ENCODE results near the gene RGS1.

The RGS1 gene

GRCh38 chr1:192581131-192581927 lies 5.8 kb downstream of the RGS1 start:
- H3K4me1 Mint-ChIP-seq (ENCODE audit: low read depth), result peaks cover 26% of the 10 kb centered on the region
- H3K27ac Mint-ChIP-seq, result no peak overlapping the region
- H3K4me3 Mint-ChIP-seq, result no peak overlapping the region
- H3K27me3 Mint-ChIP-seq (ENCODE audit: low read depth), result peaks cover 2% of the 10 kb centered on the region
- H3K36me3 Mint-ChIP-seq (ENCODE audit: low read depth), result peaks cover 31% of the 10 kb centered on the region
- no peaks in the 10 kb centered on the region for H3K9me3 Mint-ChIP-seq
- no peak for DNase-seq (ENCODE audit: low spot score)

- Mint-ChIP-seq H3K4me3 (no peak overlapping the region), H3K36me3 (ENCODE audit: low read depth) (peaks cover 4% of the 10 kb centered on the region), H3K9me3 (no peaks in the 10 kb centered on the region), H3K27me3 (ENCODE audit: low read depth) (peaks cover 13% of the 10 kb centered on the region), H3K27ac (no peak overlapping the region), H3K4me1 (ENCODE audit: low read depth) (peaks cover 5% of the 10 kb centered on the region)
- DNase-seq (ENCODE audit: low spot score), result no peak
These were observed 9.3 kb downstream of the RGS1 start for GRCh38 chr1:192584866-192585265.

DNA sequence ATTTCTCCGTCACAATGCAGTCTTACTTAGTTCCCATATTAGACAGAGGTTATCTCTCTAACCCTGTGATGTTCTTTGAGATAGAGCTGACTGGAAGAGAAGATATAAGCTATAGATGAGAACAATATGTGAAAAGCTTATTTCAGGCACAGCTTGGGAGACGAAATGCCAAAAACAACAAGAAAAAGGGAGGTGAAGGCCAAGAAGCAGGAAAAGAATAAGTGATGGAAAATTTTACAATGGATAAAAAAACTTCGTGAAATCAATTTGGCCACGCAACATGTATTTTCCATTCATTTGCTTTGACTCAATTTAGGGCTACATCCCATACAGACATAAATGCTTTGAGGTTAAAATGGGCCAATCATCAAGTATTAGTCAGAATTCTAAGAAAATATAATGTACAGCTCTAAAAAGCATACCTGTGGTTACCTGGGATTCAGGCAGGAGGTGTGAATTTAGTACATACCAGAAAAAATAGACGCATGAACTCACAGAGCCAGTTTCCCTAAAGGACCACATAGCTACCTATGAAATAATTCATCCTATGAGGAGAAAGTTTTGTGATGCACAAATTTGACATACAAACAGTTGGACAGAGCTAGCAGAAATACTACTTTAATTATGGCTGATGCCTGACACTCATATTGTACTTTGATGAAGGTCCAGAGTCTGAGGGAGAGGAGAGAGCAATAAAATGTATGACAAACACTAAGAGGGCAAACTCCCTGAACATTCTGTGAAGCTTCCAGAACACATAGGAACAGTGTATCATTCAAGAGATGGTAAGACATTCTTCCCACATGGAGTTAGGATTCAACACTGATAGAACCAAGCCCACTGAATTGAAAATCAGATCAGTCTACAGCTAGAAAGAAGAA lies 12.1 kb downstream of the RGS1 start:
- Mint-ChIP-seq H3K36me3 (ENCODE audit: low read depth) (no peaks in the 10 kb centered on the region), H3K4me3 (no peak overlapping the region), H3K27ac (no peak overlapping the region), H3K4me1 (ENCODE audit: low read depth) (no peaks in the 10 kb centered on the region), H3K9me3 (no peaks in the 10 kb centered on the region), H3K27me3 (ENCODE audit: low read depth) (peaks cover 14% of the 10 kb centered on the region)
- DNase-seq (ENCODE audit: low spot score), result no peak

DNA sequence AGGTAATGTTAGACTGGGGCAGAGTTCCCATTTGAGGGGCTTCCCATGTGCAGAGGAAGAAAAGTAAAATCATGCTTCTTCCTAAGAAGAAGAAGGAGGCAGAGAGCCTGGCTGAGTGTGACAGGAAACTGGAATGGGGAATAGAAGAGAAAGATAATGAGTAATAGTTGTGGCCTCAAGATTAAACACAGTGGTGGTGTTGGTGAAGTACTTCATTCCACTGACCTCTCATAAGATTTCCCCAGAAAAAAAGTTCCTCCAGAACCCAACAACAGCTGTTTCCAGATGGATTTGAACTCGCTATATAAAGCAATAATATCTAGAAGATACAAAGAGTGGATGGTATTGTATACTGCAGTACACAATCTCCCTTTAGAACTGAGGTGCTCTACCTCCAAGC lies 13.0 kb downstream of the RGS1 start:
- Mint-ChIP-seq H3K36me3 (ENCODE audit: low read depth) (no peaks in the 10 kb centered on the region), H3K4me3 (no peak overlapping the region), H3K9me3 (no peaks in the 10 kb centered on the region), H3K27ac (no peak overlapping the region), H3K27me3 (ENCODE audit: low read depth) (peaks cover 14% of the 10 kb centered on the region), H3K4me1 (ENCODE audit: low read depth) (no peaks in the 10 kb centered on the region)
- DNase-seq (ENCODE audit: low spot score), result no peak

- H3K4me3 Mint-ChIP-seq, result no peak overlapping the region
- H3K36me3 Mint-ChIP-seq (ENCODE audit: low read depth), result no peaks in the 10 kb centered on the region
- no peak overlapping the region for H3K27ac Mint-ChIP-seq
- peaks cover 18% of the 10 kb centered on the region for H3K27me3 Mint-ChIP-seq (ENCODE audit: low read depth)
- no peak for DNase-seq (ENCODE audit: low spot score)
- H3K9me3 Mint-ChIP-seq, result no peaks in the 10 kb centered on the region
- no peaks in the 10 kb centered on the region for H3K4me1 Mint-ChIP-seq (ENCODE audit: low read depth)
These were observed 14.2 kb downstream of the RGS1 start for GRCh38 chr1:192589813-192590212.

- Mint-ChIP-seq H3K4me3 (no peak overlapping the region), H3K27ac (no peak overlapping the region), H3K9me3 (no peaks in the 10 kb centered on the region), H3K36me3 (ENCODE audit: low read depth) (no peaks in the 10 kb centered on the region), H3K4me1 (ENCODE audit: low read depth) (peaks cover 4% of the 10 kb centered on the region), H3K27me3 (ENCODE audit: low read depth) (peaks cover 27% of the 10 kb centered on the region)
- DNase-seq (ENCODE audit: low spot score), result no peak
These were observed 16.9 kb downstream of the RGS1 start for GRCh38 chr1:192592517-192592916.

DNA sequence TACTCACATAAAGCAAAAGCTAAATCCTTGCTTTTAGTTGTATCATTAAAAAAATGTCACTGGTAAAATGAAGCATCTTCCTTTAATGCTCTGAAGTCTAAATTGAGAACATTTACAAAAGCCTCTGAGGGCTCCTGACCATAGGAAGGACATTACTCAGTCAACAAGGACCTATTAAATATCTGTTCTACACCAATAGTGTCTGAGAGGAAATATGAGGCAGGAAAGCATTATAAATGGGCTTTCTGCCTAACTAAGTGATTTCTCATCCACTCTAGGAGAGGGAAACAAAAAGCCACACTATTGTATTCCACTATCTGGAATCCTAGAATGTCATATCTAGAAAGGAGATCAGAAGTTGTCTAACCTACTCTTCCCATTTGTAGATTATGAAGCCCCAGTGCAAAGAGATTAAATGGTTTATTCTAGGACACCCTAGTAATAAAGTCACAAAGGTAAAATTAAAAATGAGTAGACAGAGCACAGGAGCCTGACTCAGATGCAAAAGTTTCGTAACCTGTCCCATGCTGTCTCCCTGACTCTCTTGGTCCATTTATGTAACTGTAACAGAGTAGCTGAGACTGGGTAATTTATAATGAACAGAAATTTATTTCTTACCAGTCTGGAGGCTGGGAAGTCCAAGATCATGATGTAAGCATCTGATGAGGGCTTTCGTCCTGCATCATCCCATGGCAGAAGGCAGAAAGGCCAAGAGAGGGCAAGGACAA lies 17.6 kb downstream of the RGS1 start:
- no peaks in the 10 kb centered on the region for H3K36me3 Mint-ChIP-seq (ENCODE audit: low read depth)
- peaks cover 21% of the 10 kb centered on the region for H3K27me3 Mint-ChIP-seq (ENCODE audit: low read depth)
- no peak overlapping the region for H3K27ac Mint-ChIP-seq
- H3K9me3 Mint-ChIP-seq, result no peaks in the 10 kb centered on the region
- no peak for DNase-seq (ENCODE audit: low spot score)
- H3K4me1 Mint-ChIP-seq (ENCODE audit: low read depth), result peaks cover 4% of the 10 kb centered on the region
- no peak overlapping the region for H3K4me3 Mint-ChIP-seq

- H3K4me1 Mint-ChIP-seq (ENCODE audit: low read depth), result peaks cover 4% of the 10 kb centered on the region
- H3K4me3 Mint-ChIP-seq, result no peak overlapping the region
- DNase-seq (ENCODE audit: low spot score), result no peak
- H3K36me3 Mint-ChIP-seq (ENCODE audit: low read depth), result no peaks in the 10 kb centered on the region
- no peak overlapping the region for H3K27ac Mint-ChIP-seq
- H3K9me3 Mint-ChIP-seq, result no peaks in the 10 kb centered on the region
- peaks cover 19% of the 10 kb centered on the region for H3K27me3 Mint-ChIP-seq (ENCODE audit: low read depth)
These were observed 19.7 kb downstream of the RGS1 start for GRCh38 chr1:192595299-192595698.

GRCh38 chr1:192598589-192598988 lies 23.0 kb downstream of the RGS1 start:
- Mint-ChIP-seq H3K27me3 (ENCODE audit: low read depth) (peaks cover 19% of the 10 kb centered on the region), H3K36me3 (ENCODE audit: low read depth) (no peaks in the 10 kb centered on the region), H3K4me3 (no peak overlapping the region), H3K27ac (no peak overlapping the region), H3K9me3 (no peaks in the 10 kb centered on the region), H3K4me1 (ENCODE audit: low read depth) (peaks cover 12% of the 10 kb centered on the region)
- no peak for DNase-seq (ENCODE audit: low spot score)

DNA sequence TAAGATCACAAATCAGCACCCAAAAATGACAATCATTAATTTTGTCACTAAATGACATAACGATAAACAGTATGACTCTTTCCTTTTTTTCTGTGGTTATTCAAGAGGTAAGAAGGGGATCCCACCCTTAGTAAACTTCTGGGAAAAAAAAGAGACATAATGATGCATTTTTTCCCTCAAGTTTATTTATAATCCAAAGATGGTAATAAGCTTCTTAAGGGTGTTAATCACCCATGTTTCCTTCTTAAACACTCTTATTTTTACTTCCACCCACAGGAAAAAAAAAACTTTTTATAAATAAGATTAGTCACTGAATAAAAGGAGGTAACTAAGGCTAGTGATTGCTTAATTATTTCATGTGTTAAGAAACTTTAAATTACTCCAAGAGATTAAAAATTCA lies 24.7 kb downstream of the RGS1 start:
- Mint-ChIP-seq H3K27me3 (ENCODE audit: low read depth) (peaks cover 11% of the 10 kb centered on the region), H3K36me3 (ENCODE audit: low read depth) (no peaks in the 10 kb centered on the region), H3K4me1 (ENCODE audit: low read depth) (peaks cover 12% of the 10 kb centered on the region), H3K4me3 (no peak overlapping the region), H3K9me3 (no peaks in the 10 kb centered on the region), H3K27ac (no peak overlapping the region)
- DNase-seq (ENCODE audit: low spot score), result no peak

DNA sequence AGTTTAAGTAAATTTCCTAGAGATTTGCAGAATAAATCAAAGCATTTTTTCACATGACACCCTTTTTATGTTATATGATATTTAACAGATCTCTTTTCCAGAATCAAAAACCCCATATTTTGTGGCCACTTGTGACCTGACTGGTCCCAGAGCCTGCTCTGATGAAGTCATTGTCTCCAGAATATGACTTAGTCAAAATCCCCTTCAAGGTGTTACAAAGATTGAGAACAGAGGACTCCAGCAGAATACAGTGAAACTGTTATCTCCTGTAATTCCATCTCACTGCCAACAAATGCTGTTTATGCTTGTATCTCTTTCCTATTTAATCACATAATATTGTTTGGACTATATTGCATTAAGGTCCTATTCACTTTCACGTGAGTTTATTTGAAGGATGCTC lies 25.6 kb downstream of the RGS1 start:
- no peak overlapping the region for H3K4me3 Mint-ChIP-seq
- DNase-seq (ENCODE audit: low spot score), result no peak
- peaks cover 7% of the 10 kb centered on the region for H3K27me3 Mint-ChIP-seq (ENCODE audit: low read depth)
- H3K4me1 Mint-ChIP-seq (ENCODE audit: low read depth), result peaks cover 8% of the 10 kb centered on the region
- H3K36me3 Mint-ChIP-seq (ENCODE audit: low read depth), result no peaks in the 10 kb centered on the region
- no peak overlapping the region for H3K27ac Mint-ChIP-seq
- no peaks in the 10 kb centered on the region for H3K9me3 Mint-ChIP-seq

GRCh38 chr1:192601567-192601966 lies 26.0 kb downstream of the RGS1 start:
- no peak for DNase-seq (ENCODE audit: low spot score)
- H3K36me3 Mint-ChIP-seq (ENCODE audit: low read depth), result no peaks in the 10 kb centered on the region
- H3K4me3 Mint-ChIP-seq, result no peak overlapping the region
- H3K9me3 Mint-ChIP-seq, result no peaks in the 10 kb centered on the region
- H3K4me1 Mint-ChIP-seq (ENCODE audit: low read depth), result peaks cover 8% of the 10 kb centered on the region
- no peak overlapping the region for H3K27ac Mint-ChIP-seq
- peaks cover 7% of the 10 kb centered on the region for H3K27me3 Mint-ChIP-seq (ENCODE audit: low read depth)

GRCh38 chr1:192602757-192603156 lies 27.2 kb downstream of the RGS1 start:
- peaks cover 8% of the 10 kb centered on the region for H3K4me1 Mint-ChIP-seq (ENCODE audit: low read depth)
- DNase-seq (ENCODE audit: low spot score), result no peak
- no peaks in the 10 kb centered on the region for H3K36me3 Mint-ChIP-seq (ENCODE audit: low read depth)
- no peak overlapping the region for H3K27ac Mint-ChIP-seq
- peaks cover 2% of the 10 kb centered on the region for H3K27me3 Mint-ChIP-seq (ENCODE audit: low read depth)
- no peaks in the 10 kb centered on the region for H3K9me3 Mint-ChIP-seq
- H3K4me3 Mint-ChIP-seq, result no peak overlapping the region

Measured in T-helper 2 cell treated with Interferon-gamma antibody and Interleukin-4, amounts not matched to agents 5 μg/mL and 100 μg/mL, for 36 hours (primary cell).